GM12878 (cell line): ENCODE measurements around the gene GPR107. TPM values are rescaled to one million over a fixed set of nuclear protein-coding genes. Genes with fewer than 3 reads are reported as not detected.
A peak's percentile ranks its signal among the peaks of the same experiment; 100 is the strongest.

Experiments used
- ATAC-seq: fragments of 200-7000 bp; cut with Tn5 transposase; 3 replicates; pipeline ENCODE4 v1.9.1; 2020; ENCODE audit warnings: mild to moderate bottlenecking, moderate library complexity
- BruUV-seq: library from RNA; stranded (reverse); fragments of 400-500 nt; replicated peaks from 2 replicates; lab custom pipeline; 2021; lab: Mats Ljungman, UMichigan
- CTCF ChIA-PET: fragments of 300-600 bp; sonication (Branson Sonifier 250); formaldehyde crosslinking; extraction: SDS; loops from one replicate; lab custom pipeline; 2021; ENCODE audit warnings: inconsistent platforms; lab: Yijun Ruan, JAX
- POLR2A ChIA-PET: fragments of 350-600 bp; formaldehyde crosslinking; extraction: SDS; loops from one replicate; lab custom pipeline; 2021; ENCODE audit warnings: inconsistent platforms; lab: Charles Lee
- RAD21 ChIA-PET: fragments of 300-600 bp; sonication (Branson Sonifier 250); formaldehyde crosslinking; loops from one replicate; lab custom pipeline; 2023; ENCODE audit warnings: antibody characterized with exemption; ENCODE audit not compliant: unreplicated experiment; lab: Charles Lee
- SMC1A ChIA-PET: fragments of 300-600 bp; sonication (Branson Sonifier 250); formaldehyde crosslinking; loops from one replicate; lab custom pipeline; 2023; ENCODE audit not compliant: unreplicated experiment, uncharacterized antibody; lab: Charles Lee
- DNase-seq: peaks from one replicate; pipeline ENCODE4 v3.0.0-alpha.2; 2011; ENCODE audit warnings: low read depth, low spot score
- FAIRE-seq: peaks from 3 replicates; lab custom pipeline; 2011; peaks lifted over from hg19 to GRCh38; lab: Jason Lieb, UNC
- H2AFZ ChIP-seq: 2 replicates; pipeline ENCODE4 v1.6.0; 2011; ENCODE audit warnings: low read depth, low read length, control low read depth; ENCODE audit not compliant: control insufficient read depth
- H3K27ac ChIP-seq: 2 replicates; pipeline ENCODE4 v1.5.1; 2011; ENCODE audit warnings: control low read depth; ENCODE audit not compliant: control insufficient read depth, insufficient read depth
- H3K27me3 ChIP-seq, 2 experiments: replicated peaks in 1 of 2; 2 replicates each; pipeline versions ENCODE4 v1.6.0 to v1.6.1; 2011; ENCODE audit warnings: low read length in 1 of 2; ENCODE audit not compliant: control insufficient read depth in 2 of 2, insufficient read depth in 2 of 2
- H3K36me3 ChIP-seq, 2 experiments: 2 replicates each; pipeline ENCODE4 v1.5.1; 2011; ENCODE audit warnings: low read length in 1 of 2; ENCODE audit not compliant: control insufficient read depth in 2 of 2, insufficient read depth in 2 of 2
- H3K4me1 ChIP-seq: 2 replicates; pipeline ENCODE4 v1.6.1; 2011; ENCODE audit warnings: mild to moderate bottlenecking, low read length, moderate library complexity, mixed read lengths; ENCODE audit not compliant: control insufficient read depth, insufficient read depth
- H3K4me2 ChIP-seq: 2 replicates; pipeline ENCODE4 v1.6.0; 2011; ENCODE audit warnings: control low read depth; ENCODE audit not compliant: control insufficient read depth, insufficient read depth
- H3K4me3 ChIP-seq: fragments of 200-600 bp; sonication (generic); 2 replicates; pipeline ENCODE4 v1.5.1; 2016
- H3K79me2 ChIP-seq: 2 replicates; pipeline ENCODE4 v1.6.0; 2011; ENCODE audit warnings: low read length; ENCODE audit not compliant: control insufficient read depth, insufficient read depth
- H3K9ac ChIP-seq: 2 replicates; pipeline ENCODE4 v1.8.0; 2011; ENCODE audit warnings: low read length, control low read depth, mixed read lengths; ENCODE audit not compliant: control insufficient read depth, insufficient read depth
- H3K9me3 ChIP-seq: replicated peaks from 3 replicates; pipeline ENCODE4 v1.5.1; 2011; ENCODE audit warnings: mild to moderate bottlenecking, low read length; ENCODE audit not compliant: control insufficient read depth, insufficient read depth
- H4K20me1 ChIP-seq: 2 replicates; pipeline ENCODE4 v1.6.0; 2011; ENCODE audit not compliant: control insufficient read depth, insufficient read depth
- BACH1 ChIP-seq: fragments of 450-650 bp; IDR thresholded peaks from 2 replicates; pipeline ENCODE4 v1.6.1; 2017; ENCODE audit warnings: mild to moderate bottlenecking, borderline replicate concordance
- CREM ChIP-seq: IDR thresholded peaks from 2 replicates; pipeline ENCODE4 v1.6.1; 2014; ENCODE audit warnings: antibody characterized with exemption, low read depth
- HDGF ChIP-seq: fragments of 450-650 bp; IDR thresholded peaks from 2 replicates; pipeline ENCODE4 v1.6.1; 2016; ENCODE audit warnings: antibody characterized with exemption
- IRF4 ChIP-seq: IDR thresholded peaks from 2 replicates; pipeline ENCODE4 v1.6.1; 2011; ENCODE audit warnings: low read depth, low read length
- POU2F2 ChIP-seq: IDR thresholded peaks from 3 replicates; pipeline ENCODE4 v1.6.1; 2011; ENCODE audit warnings: low read depth, mild to moderate bottlenecking, low read length, borderline replicate concordance
- RB1 ChIP-seq: fragments of 450-650 bp; formaldehyde crosslinking; IDR thresholded peaks from 2 replicates; pipeline ENCODE4 v1.6.1; 2017; ENCODE audit warnings: mild to moderate bottlenecking, borderline replicate concordance
- WGBS: methylation state at CpG from one replicate; pipeline ENCODE4 v1.1.6; 2016; ENCODE audit warnings: low lambda C conversion rate; ENCODE audit not compliant: insufficient replicate concordance, insufficient coverage; ENCODE audit errors: missing lambda C conversion rate; 5-methylcytosine and 5-hydroxymethylcytosine counted together
- in situ Hi-C: fragments of 300-500 bp; cut with MboI; formaldehyde crosslinking; loops from 9 replicates; pipeline ENCODE4 v1.14.3; 2018; ENCODE audit warnings: mixed read lengths
- intact Hi-C: fragments of 100-400 bp; cut with micrococcal nuclease; formaldehyde crosslinking; loops from one replicate; pipeline ENCODE4 v1.14.2; 2022; ENCODE audit not compliant: unreplicated experiment
- polyA plus RNA-seq, 11 experiments: library from polyadenylated mRNA; depleted of rRNA in 4 of 11; unstranded in 6 of 11; stranded (reverse) in 5 of 11; fragments of >200 nt; fragmentation: Nextera tagmentation in 4 of 11; fragmentation: Illumina TruSeq in 1 of 11; extraction: Ambion mirVana in 4 of 11; extraction: Trizol in 1 of 11; gene quantifications; 1 replicate in 1 of 11; 2 replicates in 10 of 11; pipeline versions ENCODE4 v1.2.1 to v1.2.3, GENCODE V29; 2011 to 2016; ENCODE audit warnings: inconsistent platforms in 2 of 11, missing spikeins in 2 of 11, low read depth in 1 of 11
- total RNA-seq, 4 experiments: library from RNA; depleted of rRNA in 3 of 4; stranded (reverse); fragments of >200 nt in 3 of 4; fragmentation: Illumina TruSeq in 1 of 4; extraction: Trizol in 1 of 4; gene quantifications; 2 replicates each; pipeline versions ENCODE4 v1.2.1 to v1.2.3, GENCODE V29; 2013 to 2021
- TF ChIP-seq, protein P1 (sequence below): fragments of 150-350 bp; IDR thresholded peaks from 2 replicates; pipeline ENCODE4 v1.6.1; 2014; ENCODE audit warnings: mild to moderate bottlenecking, low read depth, low read length
- TF ChIP-seq, protein P2 (sequence below): fragments of 450-650 bp; formaldehyde crosslinking; IDR thresholded peaks from 2 replicates; pipeline ENCODE4 v1.4.0; 2022; ENCODE audit warnings: mild to moderate bottlenecking, moderate library complexity
- TF ChIP-seq, protein P3 (sequence below), 3 experiments: IDR thresholded peaks in 2 of 3; conservative IDR thresholded peaks in 1 of 3; 2 replicates each; pipeline ENCODE4 v1.5.1; 2011; ENCODE audit warnings: low read depth in 3 of 3, low read length in 3 of 3, mild to moderate bottlenecking in 3 of 3, control low read depth in 2 of 3, moderate library complexity in 2 of 3, inconsistent platforms in 1 of 3, mixed read lengths in 1 of 3; ENCODE audit not compliant: control insufficient read depth in 2 of 3, insufficient read depth in 1 of 3; ENCODE audit errors: extremely low read depth in 1 of 3
- TF ChIP-seq, protein P4 (sequence below): fragments of 450-650 bp; IDR thresholded peaks from 2 replicates; pipeline ENCODE4 v1.6.1; 2017; ENCODE audit warnings: mild to moderate bottlenecking, low read depth, inconsistent platforms; ENCODE audit not compliant: poor library complexity, severe bottlenecking

GPR107 gene
- total and polyA plus RNA-seq, 10 of the 15 experiments (the other 5 are each of a cell fraction or from before 2014, with no cell fraction given) = 2.7 to 21.4 (median 10.6) TPM

DNA sequence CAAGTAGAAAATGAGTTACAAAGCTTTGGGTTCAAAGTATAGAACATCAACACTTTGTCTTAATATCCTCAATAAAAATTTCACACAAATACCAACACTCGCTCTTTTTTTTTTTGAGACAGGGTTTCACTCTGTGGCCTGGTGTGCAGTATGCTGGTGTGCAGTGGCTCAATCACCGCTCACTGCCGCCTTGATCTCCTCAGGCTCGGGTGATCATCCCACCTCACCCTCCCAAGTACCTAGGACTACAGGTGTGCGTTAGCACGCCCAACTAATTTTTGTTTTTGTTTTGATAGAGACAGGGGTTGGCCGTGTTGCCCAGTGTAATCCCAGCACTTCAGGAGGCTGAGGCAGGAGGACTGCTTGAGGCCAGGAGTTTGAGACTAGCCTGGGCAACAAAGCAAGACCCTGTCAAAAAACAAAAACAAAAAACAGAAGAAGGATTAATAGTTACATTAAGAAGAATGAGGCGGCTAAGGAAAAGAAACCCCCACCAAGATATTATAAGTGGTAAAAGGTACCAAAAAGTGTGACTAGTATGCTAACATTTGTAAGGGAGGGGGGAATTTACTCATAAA, 31.1 kb upstream of the GPR107 start:
- peaks cover 2% of the 10 kb centered on the region; the same call in 1 of the 2 replicates for H4K20me1 ChIP-seq
- RAD21 ChIA-PET = interaction anchor here (0.8 to 17.1 kb wide), 14 partner anchors 8 to 131 kb away, joined by 3 to 418 read pairs (median 6); partner anchors contain the start of genes FNBP1 and GPR107
- SMC1A ChIA-PET = interaction anchor here (0.5 to 28.7 kb wide), 13 partner anchors 8 to 136 kb away, joined by 3 to 763 read pairs (median 7); no protein-coding TSS in a partner anchor
- H3K4me3 ChIP-seq = peak overlapping the region; percentile 46
- POLR2A ChIA-PET = interaction anchor here (0.7 to 14.0 kb wide), 12 partner anchors 9 to 138 kb away, joined by 3 to 270 read pairs (median 8); partner anchors contain the start of gene FNBP1
- no peaks in the 10 kb centered on the region for H3K9me3 ChIP-seq
- H3K9ac ChIP-seq = peak overlapping the region; percentile 66
- ATAC-seq (peak; percentile 19), DNase-seq (no peak), FAIRE-seq (no peak)
- H2AFZ ChIP-seq = no peak overlapping the region
- intact Hi-C loops (loop anchor here (1.0 to 2.0 kb wide), 2 partner anchors 30 to 34 kb away; no protein-coding TSS in a partner anchor), in situ Hi-C loops (no loop called here)
- peak overlapping the region; percentile 98 for H3K4me2 ChIP-seq
- H3K27ac ChIP-seq = peak overlapping the region; percentile 83
- BruUV-seq = no TSS peak
- peaks cover 90% of the 10 kb centered on the region for H3K4me1 ChIP-seq
- CTCF ChIA-PET = interaction anchor here (1.0 to 2.2 kb wide), 6 partner anchors 8 to 29 kb away, joined by 3 to 10 read pairs (median 6); no protein-coding TSS in a partner anchor
- H3K36me3 ChIP-seq = peaks cover 7 to 43% of the 10 kb centered on the region in 2 experiments; a peak in 2 of 4 replicates
- WGBS = 3% methylated on average over 8 of the region's 8 CpGs
- H3K79me2 ChIP-seq = peaks cover 96% of the 10 kb centered on the region
- no peaks in the 10 kb centered on the region for H3K27me3 ChIP-seq
- TF ChIP-seq POU2F2 = no peak
- TF ChIP-seq RB1 = peak; percentile 32; the same call in 1 of the 2 replicates
- TF ChIP-seq, protein P1, sequence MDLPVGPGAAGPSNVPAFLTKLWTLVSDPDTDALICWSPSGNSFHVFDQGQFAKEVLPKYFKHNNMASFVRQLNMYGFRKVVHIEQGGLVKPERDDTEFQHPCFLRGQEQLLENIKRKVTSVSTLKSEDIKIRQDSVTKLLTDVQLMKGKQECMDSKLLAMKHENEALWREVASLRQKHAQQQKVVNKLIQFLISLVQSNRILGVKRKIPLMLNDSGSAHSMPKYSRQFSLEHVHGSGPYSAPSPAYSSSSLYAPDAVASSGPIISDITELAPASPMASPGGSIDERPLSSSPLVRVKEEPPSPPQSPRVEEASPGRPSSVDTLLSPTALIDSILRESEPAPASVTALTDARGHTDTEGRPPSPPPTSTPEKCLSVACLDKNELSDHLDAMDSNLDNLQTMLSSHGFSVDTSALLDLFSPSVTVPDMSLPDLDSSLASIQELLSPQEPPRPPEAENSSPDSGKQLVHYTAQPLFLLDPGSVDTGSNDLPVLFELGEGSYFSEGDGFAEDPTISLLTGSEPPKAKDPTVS = no peak
- TF ChIP-seq HDGF = peak; percentile 64
- peak; percentile 61; the same call in 1 of the 2 replicates for TF ChIP-seq BACH1
- TF ChIP-seq IRF4 = no peak
- TF ChIP-seq, protein P2, sequence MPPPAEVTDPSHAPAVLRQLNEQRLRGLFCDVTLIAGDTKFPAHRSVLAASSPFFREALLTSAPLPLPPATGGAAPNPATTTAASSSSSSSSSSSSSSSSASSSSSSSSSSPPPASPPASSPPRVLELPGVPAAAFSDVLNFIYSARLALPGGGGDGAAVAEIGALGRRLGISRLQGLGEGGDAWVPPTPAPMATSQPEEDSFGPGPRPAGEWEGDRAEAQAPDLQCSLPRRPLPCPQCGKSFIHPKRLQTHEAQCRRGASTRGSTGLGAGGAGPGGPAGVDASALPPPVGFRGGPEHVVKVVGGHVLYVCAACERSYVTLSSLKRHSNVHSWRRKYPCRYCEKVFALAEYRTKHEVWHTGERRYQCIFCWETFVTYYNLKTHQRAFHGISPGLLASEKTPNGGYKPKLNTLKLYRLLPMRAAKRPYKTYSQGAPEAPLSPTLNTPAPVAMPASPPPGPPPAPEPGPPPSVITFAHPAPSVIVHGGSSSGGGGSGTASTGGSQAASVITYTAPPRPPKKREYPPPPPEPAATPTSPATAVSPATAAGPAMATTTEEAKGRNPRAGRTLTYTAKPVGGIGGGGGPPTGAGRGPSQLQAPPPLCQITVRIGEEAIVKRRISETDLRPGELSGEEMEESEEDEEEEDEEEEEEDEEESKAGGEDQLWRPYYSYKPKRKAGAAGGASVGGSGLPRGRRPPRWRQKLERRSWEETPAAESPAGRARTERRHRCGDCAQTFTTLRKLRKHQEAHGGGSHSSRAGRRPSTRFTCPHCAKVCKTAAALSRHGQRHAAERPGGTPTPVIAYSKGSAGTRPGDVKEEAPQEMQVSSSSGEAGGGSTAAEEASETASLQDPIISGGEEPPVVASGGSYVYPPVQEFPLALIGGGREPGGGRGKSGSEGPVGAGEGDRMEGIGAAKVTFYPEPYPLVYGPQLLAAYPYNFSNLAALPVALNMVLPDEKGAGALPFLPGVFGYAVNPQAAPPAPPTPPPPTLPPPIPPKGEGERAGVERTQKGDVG (CRISPR knock-in tag) = no peak
- TF ChIP-seq, protein P3, sequence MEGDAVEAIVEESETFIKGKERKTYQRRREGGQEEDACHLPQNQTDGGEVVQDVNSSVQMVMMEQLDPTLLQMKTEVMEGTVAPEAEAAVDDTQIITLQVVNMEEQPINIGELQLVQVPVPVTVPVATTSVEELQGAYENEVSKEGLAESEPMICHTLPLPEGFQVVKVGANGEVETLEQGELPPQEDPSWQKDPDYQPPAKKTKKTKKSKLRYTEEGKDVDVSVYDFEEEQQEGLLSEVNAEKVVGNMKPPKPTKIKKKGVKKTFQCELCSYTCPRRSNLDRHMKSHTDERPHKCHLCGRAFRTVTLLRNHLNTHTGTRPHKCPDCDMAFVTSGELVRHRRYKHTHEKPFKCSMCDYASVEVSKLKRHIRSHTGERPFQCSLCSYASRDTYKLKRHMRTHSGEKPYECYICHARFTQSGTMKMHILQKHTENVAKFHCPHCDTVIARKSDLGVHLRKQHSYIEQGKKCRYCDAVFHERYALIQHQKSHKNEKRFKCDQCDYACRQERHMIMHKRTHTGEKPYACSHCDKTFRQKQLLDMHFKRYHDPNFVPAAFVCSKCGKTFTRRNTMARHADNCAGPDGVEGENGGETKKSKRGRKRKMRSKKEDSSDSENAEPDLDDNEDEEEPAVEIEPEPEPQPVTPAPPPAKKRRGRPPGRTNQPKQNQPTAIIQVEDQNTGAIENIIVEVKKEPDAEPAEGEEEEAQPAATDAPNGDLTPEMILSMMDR (IDR thresholded peaks at IDR 0.05 in 2 of 3, conservative IDR thresholded peaks at IDR 0.05 in 1 of 3; ENCODE audit: control insufficient read depth in 2 of 3, extremely low read depth in 1 of 3, insufficient read depth in 1 of 3, low read depth in 3 of 3, low read length in 3 of 3) = no peak
- no peak for TF ChIP-seq CREM
- TF ChIP-seq, protein P4, sequence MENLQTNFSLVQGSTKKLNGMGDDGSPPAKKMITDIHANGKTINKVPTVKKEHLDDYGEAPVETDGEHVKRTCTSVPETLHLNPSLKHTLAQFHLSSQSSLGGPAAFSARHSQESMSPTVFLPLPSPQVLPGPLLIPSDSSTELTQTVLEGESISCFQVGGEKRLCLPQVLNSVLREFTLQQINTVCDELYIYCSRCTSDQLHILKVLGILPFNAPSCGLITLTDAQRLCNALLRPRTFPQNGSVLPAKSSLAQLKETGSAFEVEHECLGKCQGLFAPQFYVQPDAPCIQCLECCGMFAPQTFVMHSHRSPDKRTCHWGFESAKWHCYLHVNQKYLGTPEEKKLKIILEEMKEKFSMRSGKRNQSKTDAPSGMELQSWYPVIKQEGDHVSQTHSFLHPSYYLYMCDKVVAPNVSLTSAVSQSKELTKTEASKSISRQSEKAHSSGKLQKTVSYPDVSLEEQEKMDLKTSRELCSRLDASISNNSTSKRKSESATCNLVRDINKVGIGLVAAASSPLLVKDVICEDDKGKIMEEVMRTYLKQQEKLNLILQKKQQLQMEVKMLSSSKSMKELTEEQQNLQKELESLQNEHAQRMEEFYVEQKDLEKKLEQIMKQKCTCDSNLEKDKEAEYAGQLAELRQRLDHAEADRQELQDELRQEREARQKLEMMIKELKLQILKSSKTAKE = peak; percentile 17
